GM19467 (cell line): ENCODE data around the gene RNASE4.

Experiments
- ATAC-seq: cut with Tn5 transposase; IDR thresholded peaks from one replicate; pipeline ENCODE4 v1.9.1; 2021; ENCODE audit warnings: mild to moderate bottlenecking, moderate library complexity; ENCODE audit not compliant: unreplicated experiment

RNASE4 gene

GRCh38 chr14:20671597-20672283, 12.6 kb upstream of the RNASE4 start:
- ATAC-seq, result no peak

GRCh38 chr14:20675669-20676068, 8.7 kb upstream of the RNASE4 start:
- ATAC-seq, result no peak

GRCh38 chr14:20676072-20676471, 8.3 kb upstream of the RNASE4 start:
- ATAC-seq, result no peak

GRCh38 chr14:20679907-20680306, 4.5 kb upstream of the RNASE4 start:
- ATAC-seq, result no peak

GRCh38 chr14:20680363-20680762, 4.0 kb upstream of the RNASE4 start:
- ATAC-seq, result no peak

GRCh38 chr14:20680843-20681347, 3.5 kb upstream of the RNASE4 start:
- peak; percentile 34 for ATAC-seq

- ATAC-seq, result peak; percentile 22
These were observed 2.8 kb upstream of the RNASE4 start for GRCh38 chr14:20681348-20682126.

- ATAC-seq, result no peak
These were observed 2.3 kb upstream of the RNASE4 start for GRCh38 chr14:20682127-20682434.

GRCh38 chr14:20682435-20683124, 1.8 kb upstream of the RNASE4 start:
- peak; percentile 36 for ATAC-seq

GRCh38 chr14:20683125-20683890, 1.1 kb upstream of the RNASE4 start:
- peak; percentile 11 for ATAC-seq

- no peak for ATAC-seq
These were observed 499 bp downstream of the RNASE4 start for GRCh38 chr14:20684662-20685456.

- ATAC-seq, result no peak
These were observed 2.2 kb downstream of the RNASE4 start for GRCh38 chr14:20686386-20687143.

- no peak for ATAC-seq
These were observed 3.2 kb downstream of the RNASE4 start for GRCh38 chr14:20687362-20688166.

- no peak for ATAC-seq
These were observed 3.9 kb downstream of the RNASE4 start, which contains the start of gene ANG for GRCh38 chr14:20688167-20688839. TSS of gene ANG (plus strand) at chr14:20688764. CDS start at chr14:20693565, 4,801 bp downstream.

- peak; percentile 67 for ATAC-seq
These were observed 6.7 kb downstream of the RNASE4 start for GRCh38 chr14:20690848-20691640.

GRCh38 chr14:20692116-20692751, 7.9 kb downstream of the RNASE4 start:
- no peak for ATAC-seq

- ATAC-seq, result no peak
These were observed 12.4 kb downstream of the RNASE4 start for GRCh38 chr14:20696764-20697163.
